Adipocyte (in vitro differentiated cells): ENCODE measurements around the gene BIN1.

Experiments used
- DNase-seq: peaks from one replicate; pipeline ENCODE4 v3.0.0-alpha.2; 2015; ENCODE audit warnings: low read depth
- H3K27me3 ChIP-seq: replicated peaks from 2 replicates; pipeline ENCODE4 v1.7.0; 2013; ENCODE audit warnings: mild to moderate bottlenecking, low read length, moderate library complexity; ENCODE audit not compliant: control insufficient read depth, insufficient read depth
- H3K36me3 ChIP-seq: 2 replicates; pipeline ENCODE4 v1.7.0; 2013; ENCODE audit warnings: low read length, mild to moderate bottlenecking, moderate library complexity; ENCODE audit not compliant: control insufficient read depth, insufficient read depth, severe bottlenecking
- H3K4me1 ChIP-seq: 2 replicates; pipeline ENCODE4 v1.7.0; 2013; ENCODE audit warnings: mild to moderate bottlenecking, low read length, moderate library complexity; ENCODE audit not compliant: control insufficient read depth, insufficient read depth
- H3K4me3 ChIP-seq: 2 replicates; pipeline ENCODE4 v1.7.0; 2013; ENCODE audit warnings: mild to moderate bottlenecking, low read length, moderate library complexity
- H3K9ac ChIP-seq: 2 replicates; pipeline ENCODE4 v1.7.0; 2013; ENCODE audit warnings: mild to moderate bottlenecking, low read length, moderate library complexity
- H3K9me3 ChIP-seq: 2 replicates; pipeline ENCODE4 v1.7.0; 2013; ENCODE audit warnings: mild to moderate bottlenecking, low read length, moderate library complexity; ENCODE audit not compliant: control insufficient read depth

Gene BIN1

DNA sequence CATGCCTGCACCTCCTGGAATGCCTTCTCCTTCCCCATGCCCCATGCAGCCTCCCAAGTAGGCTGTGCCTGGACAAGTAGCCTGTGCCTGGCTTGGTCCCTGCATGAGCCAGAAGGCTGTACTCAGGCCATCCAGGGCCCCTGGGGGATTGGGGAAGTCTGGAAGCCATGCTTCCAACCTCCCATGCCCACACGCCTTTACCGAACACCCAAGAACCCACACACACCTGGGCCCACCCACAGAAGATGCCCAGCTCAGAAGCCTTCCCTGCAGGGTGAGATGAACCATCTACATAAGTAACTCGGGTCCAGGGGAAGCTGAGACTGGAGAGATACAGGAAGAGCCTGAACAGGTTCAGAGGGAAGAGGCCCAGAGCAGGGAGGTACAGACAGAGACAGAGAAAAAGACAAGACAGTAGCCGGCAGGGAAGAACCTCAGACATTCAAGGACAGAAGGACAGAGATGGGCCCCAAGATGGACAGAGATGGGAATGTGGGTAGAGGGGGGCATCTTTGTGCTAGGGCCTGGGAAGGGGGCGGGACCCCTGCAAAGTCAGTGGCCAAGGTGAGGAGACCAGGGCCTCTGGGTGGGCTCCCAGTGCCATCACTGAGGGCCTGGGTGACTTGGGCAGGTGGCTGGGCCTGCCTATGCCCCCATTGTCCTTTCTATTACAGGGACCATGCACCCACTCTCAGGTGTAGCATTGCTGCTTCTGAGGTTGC is 4.3 kb downstream of the BIN1 start:
- H3K9me3 ChIP-seq = no peaks in the 10 kb centered on the region
- H3K27me3 ChIP-seq = no peaks in the 10 kb centered on the region
- H3K4me3 ChIP-seq = no peak overlapping the region
- H3K36me3 ChIP-seq = no peaks in the 10 kb centered on the region
- H3K4me1 ChIP-seq = peaks cover 57% of the 10 kb centered on the region
- H3K9ac ChIP-seq = no peak overlapping the region
- DNase-seq = no peak

DNA sequence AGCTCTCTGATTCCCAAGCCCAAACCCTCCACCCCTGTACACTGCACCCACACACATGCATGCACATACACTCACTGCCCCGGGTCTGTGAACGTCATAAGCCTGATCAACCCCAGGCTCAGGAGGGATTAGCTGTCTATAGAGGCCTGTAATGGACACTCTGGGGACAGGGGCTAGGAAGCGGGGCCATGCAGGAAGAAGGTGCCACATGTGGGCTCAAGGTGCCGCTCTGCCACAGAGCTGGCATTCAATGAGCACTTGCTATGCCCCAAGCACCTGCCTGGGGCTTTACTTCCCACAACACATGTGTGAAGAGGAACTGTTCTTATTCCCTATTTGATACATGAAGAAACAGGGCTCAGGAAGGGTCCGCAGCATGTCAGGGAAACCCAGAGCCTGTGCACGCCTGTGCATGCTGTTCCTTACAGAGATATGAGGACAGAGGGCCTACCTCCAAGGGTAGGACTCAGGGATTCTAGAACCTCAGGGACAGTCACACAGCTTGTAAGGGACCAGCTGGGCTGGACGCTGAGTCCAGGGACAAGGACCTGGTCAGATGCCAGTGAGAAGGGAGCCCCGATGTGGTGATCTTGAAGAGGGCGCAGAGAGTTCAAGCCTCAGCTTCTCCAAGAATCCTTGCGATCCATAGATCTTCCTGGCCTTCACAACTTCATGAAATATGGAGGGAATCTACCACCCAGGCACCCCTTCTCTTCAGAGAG is 5.0 kb downstream of the BIN1 start:
- Histone ChIP-seq H3K27me3 (no peaks in the 10 kb centered on the region), H3K4me3 (no peak overlapping the region), H3K9me3 (no peaks in the 10 kb centered on the region), H3K9ac (peak overlapping the region; percentile 45), H3K36me3 (no peaks in the 10 kb centered on the region), H3K4me1 (peaks cover 57% of the 10 kb centered on the region)
- no peak for DNase-seq

DNA sequence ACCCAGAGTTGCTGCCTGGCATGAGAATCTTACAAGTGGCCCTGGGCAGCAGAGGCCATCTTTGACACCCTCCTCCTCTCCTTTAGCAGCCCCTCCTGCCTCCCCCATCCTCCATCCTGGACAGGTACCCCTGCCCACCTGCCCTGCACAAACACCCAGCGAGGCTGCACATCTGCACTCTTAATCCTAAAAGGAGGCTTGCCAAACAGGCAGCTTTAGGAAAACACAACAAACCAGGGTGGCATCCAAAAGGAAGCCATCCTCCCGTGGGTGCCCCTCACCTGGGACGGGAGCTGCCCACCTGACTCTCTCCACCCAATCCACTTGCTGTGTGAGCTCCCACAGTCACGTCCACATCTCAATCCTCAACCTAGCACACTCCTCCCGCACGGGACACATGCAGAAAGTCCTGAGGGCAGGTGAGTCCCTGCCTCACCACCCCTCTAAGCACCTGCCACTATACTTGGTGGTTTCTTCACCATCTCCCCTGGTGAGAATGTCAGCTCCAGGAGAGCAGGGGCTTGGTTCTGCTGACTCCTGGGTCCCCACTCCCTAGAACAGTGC is 5.8 kb downstream of the BIN1 start:
- Histone ChIP-seq H3K36me3 (no peaks in the 10 kb centered on the region), H3K9me3 (no peaks in the 10 kb centered on the region), H3K4me1 (peaks cover 65% of the 10 kb centered on the region), H3K9ac (peak overlapping the region; percentile 45), H3K4me3 (no peak overlapping the region), H3K27me3 (no peaks in the 10 kb centered on the region)
- no peak for DNase-seq

DNA sequence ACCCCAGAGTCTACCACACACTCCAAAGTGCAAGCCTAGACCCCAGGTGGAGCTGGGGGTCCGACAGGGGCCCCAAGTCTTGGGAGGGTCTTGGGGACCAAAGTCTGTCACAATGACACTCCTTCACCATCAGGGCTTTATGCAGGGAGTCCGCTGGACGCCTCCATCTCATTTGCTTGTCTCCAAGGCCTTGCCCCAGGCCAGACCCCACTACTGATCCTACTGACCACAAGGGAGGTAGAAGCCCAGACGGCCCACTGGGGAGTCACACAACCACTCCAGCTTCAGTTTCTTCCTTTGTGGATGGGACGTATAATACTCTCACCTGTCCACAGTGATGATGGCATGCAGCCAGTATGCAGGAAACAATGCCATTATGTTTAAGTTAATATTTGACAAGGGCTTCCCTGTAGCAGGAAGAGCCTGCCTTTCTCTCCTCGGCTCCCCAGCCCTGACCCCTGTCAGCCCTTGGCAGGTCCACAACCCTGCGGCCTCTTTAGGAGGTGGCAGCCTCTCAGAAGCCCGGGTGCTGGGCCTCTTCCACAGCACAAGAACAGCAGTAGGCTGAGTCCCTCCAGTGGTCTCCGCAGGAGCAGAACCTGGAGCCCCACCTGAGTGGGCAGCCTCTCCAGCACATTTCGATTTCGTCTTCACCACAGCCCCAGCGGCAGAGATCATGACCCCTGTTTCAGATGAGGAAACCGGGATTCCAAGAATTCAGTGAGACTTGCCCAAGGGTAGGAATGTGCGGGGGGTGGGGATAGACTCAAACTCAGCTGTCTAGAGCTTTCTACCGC is 6.5 kb downstream of the BIN1 start:
- no peaks in the 10 kb centered on the region for H3K9me3 ChIP-seq
- peak overlapping the region; percentile 49 for H3K9ac ChIP-seq
- H3K4me1 ChIP-seq = peaks cover 69% of the 10 kb centered on the region
- peak; percentile 34 for DNase-seq
- H3K27me3 ChIP-seq = no peaks in the 10 kb centered on the region
- peak overlapping the region; percentile 61 for H3K4me3 ChIP-seq
- no peaks in the 10 kb centered on the region for H3K36me3 ChIP-seq

DNA sequence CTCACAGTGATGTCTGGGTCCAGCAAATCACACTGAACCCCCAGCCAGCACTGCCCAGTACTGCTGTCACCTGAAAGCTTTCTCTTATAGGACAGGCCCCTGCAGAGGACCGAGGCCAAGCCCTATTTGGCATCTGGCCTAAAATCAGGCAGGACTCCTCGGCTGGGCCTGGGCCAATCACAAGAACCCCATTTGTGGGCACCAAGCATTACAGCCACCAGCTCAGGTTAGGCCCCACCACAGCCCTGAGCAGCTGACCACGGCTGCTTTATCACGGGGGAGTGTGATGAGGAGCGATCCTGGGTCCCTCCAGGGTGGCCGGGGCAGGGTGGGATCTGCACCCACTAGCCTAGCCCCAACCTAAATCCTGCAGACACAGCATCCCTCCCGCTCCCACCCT is 8.2 kb downstream of the BIN1 start:
- no peaks in the 10 kb centered on the region for H3K27me3 ChIP-seq
- no peaks in the 10 kb centered on the region for H3K9me3 ChIP-seq
- H3K9ac ChIP-seq = no peak overlapping the region
- H3K4me3 ChIP-seq = no peak overlapping the region
- DNase-seq = no peak
- H3K36me3 ChIP-seq = no peaks in the 10 kb centered on the region
- peaks cover 68% of the 10 kb centered on the region for H3K4me1 ChIP-seq

DNA sequence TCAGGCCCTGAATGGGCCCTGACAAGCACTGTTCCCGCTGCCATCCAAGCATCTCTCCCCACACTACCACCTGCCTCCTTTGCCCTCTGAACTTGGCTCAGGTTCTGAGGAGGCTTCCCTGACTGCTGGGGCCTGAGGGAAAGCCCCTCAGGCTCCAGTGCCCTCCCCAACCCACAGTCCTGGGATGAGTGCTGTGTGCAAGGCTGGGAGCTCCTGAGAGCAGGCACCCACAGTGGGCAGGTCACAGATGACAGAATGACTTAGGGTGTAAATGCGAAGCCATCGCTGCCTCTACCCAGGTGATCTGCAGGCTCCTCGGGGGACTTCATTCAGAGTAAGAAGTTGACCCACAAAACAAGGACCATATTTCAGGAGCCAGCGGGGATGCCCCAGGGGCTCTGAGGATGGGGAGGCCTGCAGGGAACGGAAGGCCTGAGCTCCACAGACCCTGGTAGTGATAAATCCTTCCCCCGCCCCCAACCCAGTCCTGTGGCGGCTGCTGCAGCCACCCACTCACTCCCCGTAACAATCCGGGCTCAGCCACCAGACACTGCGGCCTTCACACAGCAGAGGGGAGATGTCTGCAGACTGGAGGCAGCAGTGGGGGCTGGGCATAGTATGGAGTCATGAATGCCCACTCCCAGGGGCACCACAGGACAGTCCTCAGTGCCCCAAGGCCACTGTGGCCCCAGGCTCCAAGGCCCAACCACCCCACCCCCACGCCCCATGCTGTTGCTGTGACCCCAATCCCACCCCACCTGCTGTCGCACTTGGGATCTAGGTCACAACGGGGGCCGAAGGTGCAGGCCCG is 8.9 kb downstream of the BIN1 start:
- H3K36me3 ChIP-seq = no peaks in the 10 kb centered on the region
- no peak for DNase-seq
- H3K9ac ChIP-seq = no peak overlapping the region
- no peaks in the 10 kb centered on the region for H3K27me3 ChIP-seq
- H3K9me3 ChIP-seq = no peaks in the 10 kb centered on the region
- no peak overlapping the region for H3K4me3 ChIP-seq
- peaks cover 63% of the 10 kb centered on the region for H3K4me1 ChIP-seq

DNA sequence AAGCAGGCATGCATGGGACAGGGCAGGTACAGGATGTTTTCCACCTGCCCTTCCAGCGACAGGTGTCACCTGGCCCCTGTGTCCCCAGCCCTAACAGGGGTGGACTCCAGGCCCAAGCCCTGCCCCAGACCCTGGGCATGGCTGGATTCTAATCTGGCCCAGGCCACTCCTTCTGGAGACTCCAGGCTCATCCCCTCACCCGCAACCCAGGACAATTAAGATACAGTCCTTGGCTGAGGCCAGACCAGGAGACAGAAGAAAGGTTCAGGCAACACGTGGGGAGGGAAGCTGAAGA is 9.5 kb downstream of the BIN1 start:
- Histone ChIP-seq H3K9ac (no peak overlapping the region), H3K4me1 (peaks cover 57% of the 10 kb centered on the region), H3K27me3 (no peaks in the 10 kb centered on the region), H3K36me3 (no peaks in the 10 kb centered on the region), H3K4me3 (no peak overlapping the region), H3K9me3 (no peaks in the 10 kb centered on the region)
- DNase-seq = no peak

DNA sequence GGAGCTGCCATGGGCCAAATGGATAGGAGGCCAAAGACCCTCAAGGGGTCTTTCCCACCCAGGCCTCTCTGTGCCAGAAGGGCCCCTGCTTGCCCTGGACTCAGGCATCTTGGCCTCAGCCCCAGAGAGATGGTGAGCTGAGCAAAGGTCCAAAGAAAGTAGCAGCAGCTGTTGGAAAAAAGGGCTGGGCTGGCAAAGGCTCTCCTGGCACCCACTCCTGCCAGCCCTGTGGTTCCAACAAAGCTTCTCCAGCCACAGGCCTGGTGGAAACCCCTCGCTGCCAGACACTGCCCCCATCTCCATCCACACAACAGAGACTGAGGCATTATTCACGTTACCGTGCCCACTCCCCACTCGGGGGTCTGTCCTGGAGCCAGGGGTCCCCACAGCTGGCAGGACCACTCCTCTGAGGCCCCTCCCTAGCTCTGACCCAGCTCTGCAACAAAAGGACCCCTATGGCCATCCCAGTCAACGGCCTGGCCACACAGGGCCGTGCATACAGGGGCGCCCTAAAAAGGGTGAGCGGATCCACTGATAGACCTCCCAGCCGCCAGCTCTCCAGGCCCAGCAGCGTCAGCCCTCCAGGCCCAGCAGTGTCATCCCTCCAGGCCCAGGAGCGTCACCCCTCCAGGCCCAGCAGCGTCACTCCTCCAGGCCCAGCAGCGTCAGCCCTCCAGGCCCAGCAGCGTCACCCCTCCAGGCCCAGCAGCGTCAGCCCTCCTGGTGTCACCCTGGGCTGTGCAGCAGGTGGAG is 10.1 kb downstream of the BIN1 start:
- H3K9me3 ChIP-seq = no peaks in the 10 kb centered on the region
- DNase-seq = no peak
- no peaks in the 10 kb centered on the region for H3K27me3 ChIP-seq
- no peaks in the 10 kb centered on the region for H3K36me3 ChIP-seq
- no peak overlapping the region for H3K9ac ChIP-seq
- H3K4me3 ChIP-seq = no peak overlapping the region
- peaks cover 52% of the 10 kb centered on the region for H3K4me1 ChIP-seq

DNA sequence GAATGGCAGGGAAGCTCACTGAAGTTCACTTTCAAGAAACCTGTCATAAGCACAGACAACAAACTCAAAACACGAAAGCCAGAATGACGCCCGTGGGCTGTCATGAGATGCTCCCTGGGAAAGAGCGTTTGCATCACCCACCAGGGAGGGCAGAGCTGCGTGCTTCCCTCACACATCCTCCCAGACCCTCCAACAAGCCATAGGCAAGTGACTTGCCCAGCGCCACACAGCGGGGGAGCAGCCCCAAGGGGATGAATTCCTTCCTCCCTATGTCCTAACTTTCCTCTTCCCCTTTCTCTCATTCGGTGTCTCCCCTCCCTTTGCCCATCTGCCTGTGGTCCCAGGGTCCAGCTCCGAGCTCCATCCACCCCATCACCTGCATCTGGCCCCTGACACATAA is 10.7 kb downstream of the BIN1 start:
- Histone ChIP-seq H3K27me3 (no peaks in the 10 kb centered on the region), H3K4me3 (no peak overlapping the region), H3K4me1 (peaks cover 46% of the 10 kb centered on the region), H3K36me3 (no peaks in the 10 kb centered on the region), H3K9ac (no peak overlapping the region), H3K9me3 (no peaks in the 10 kb centered on the region)
- DNase-seq = no peak

DNA sequence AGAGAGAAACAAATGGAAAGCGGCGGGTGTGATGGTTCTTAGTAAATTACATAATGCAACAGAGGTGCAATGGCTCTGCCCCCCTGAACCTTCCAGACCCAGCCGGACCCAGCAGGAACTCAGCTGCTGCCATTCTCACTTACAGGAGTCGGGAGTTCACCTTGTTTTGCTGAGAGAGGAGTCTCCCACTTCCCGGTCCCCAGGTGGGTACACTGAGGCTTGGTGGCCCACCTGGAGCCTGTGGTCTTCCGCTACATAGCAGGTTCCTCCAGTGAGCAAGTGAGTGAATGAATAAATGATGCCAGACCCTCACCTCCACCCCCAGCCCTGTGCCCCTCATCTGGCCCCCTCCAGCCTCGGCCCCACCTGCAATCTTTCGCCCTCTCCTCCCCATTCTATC is 11.2 kb downstream of the BIN1 start:
- Histone ChIP-seq H3K4me1 (peaks cover 41% of the 10 kb centered on the region), H3K36me3 (no peaks in the 10 kb centered on the region), H3K9me3 (no peaks in the 10 kb centered on the region), H3K9ac (no peak overlapping the region), H3K27me3 (no peaks in the 10 kb centered on the region), H3K4me3 (no peak overlapping the region)
- DNase-seq = no peak
